GM12892 (cell line): Measurements from ENCODE around the gene KLK15.

ENCODE experiments used
- POLR2A ChIP-seq: IDR thresholded peaks from 2 replicates; pipeline ENCODE4 v1.6.1; 2011; ENCODE audit warnings: low read depth, low read length, control low read depth
- POLR2AphosphoS5 ChIP-seq: IDR thresholded peaks from 2 replicates; pipeline ENCODE4 v1.6.1; 2011; ENCODE audit warnings: low read depth, low read length, control low read depth
- TAF1 ChIP-seq: IDR thresholded peaks from 2 replicates; pipeline ENCODE4 v1.6.1; 2011; ENCODE audit warnings: low read depth, mild to moderate bottlenecking, control low read depth, low read length, borderline replicate concordance

DNA sequence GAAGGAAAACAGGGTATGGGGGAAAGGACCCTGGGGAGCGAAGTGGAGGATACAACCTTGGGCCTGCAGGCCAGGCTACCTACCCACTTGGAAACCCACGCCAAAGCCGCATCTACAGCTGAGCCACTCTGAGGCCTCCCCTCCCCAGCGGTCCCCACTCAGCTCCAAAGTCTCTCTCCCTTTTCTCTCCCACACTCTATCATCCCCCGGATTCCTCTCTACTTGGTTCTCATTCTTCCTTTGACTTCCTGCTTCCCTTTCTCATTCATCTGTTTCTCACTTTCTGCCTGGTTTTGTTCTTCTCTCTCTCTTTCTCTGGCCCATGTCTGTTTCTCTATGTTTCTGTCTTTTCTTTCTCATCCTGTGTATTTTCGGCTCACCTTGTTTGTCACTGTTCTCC lies 24.0 kb upstream of the KLK15 start:
- TF ChIP-seq POLR2AphosphoS5 (no peak), POLR2A (no peak), TAF1 (no peak)
